Right ventricle myocardium superior (tissue), 1 donor: ENCODE results near the gene EPB41L1. TPM values are rescaled to one million over a fixed set of nuclear protein-coding genes. Genes with fewer than 3 reads are reported as not detected.
A peak's percentile ranks its signal among the peaks of the same experiment; 100 is the strongest.

ENCODE experiments used
- ATAC-seq: fragments of 200-7000 bp; cut with Tn5 transposase; one replicate; pipeline ENCODE4 v1.9.1; 2020; ENCODE audit warnings: mild to moderate bottlenecking; ENCODE audit not compliant: poor library complexity
- DNase-seq: peaks from one replicate; pipeline ENCODE4 v3.0.0-alpha.2; 2020
- intact Hi-C: fragments of 100-400 bp; cut with DNase I; formaldehyde crosslinking; loops from one replicate; pipeline ENCODE4 v1.11.2; 2022
- long read RNA-seq: library from polyadenylated mRNA; unstranded; transcript quantifications from one replicate; pipeline ENCODE4 v2.0.0, GENCODE V29; 2021
- total RNA-seq: library from RNA; stranded (reverse); fragmentation: NEBNext Ultra II Directional; extraction: Animal tissue kit (Norgen Biotek cat#: 25700); gene quantifications from one replicate; pipeline ENCODE4 v1.2.1, GENCODE V29; 2021
- donor health status: DM: no; HTN: yes; CAD: no; lungs with severe emphysema.

Gene EPB41L1
- 14.8 TPM for total RNA-seq
- long read RNA-seq, full-length matches to known transcripts = 1 of 8 reads
- long read RNA-seq, partial matches to known transcripts = 2 of 8 reads
- long read RNA-seq, other reads (novel, unspliced or antisense) = 5 of 8 reads

DNA sequence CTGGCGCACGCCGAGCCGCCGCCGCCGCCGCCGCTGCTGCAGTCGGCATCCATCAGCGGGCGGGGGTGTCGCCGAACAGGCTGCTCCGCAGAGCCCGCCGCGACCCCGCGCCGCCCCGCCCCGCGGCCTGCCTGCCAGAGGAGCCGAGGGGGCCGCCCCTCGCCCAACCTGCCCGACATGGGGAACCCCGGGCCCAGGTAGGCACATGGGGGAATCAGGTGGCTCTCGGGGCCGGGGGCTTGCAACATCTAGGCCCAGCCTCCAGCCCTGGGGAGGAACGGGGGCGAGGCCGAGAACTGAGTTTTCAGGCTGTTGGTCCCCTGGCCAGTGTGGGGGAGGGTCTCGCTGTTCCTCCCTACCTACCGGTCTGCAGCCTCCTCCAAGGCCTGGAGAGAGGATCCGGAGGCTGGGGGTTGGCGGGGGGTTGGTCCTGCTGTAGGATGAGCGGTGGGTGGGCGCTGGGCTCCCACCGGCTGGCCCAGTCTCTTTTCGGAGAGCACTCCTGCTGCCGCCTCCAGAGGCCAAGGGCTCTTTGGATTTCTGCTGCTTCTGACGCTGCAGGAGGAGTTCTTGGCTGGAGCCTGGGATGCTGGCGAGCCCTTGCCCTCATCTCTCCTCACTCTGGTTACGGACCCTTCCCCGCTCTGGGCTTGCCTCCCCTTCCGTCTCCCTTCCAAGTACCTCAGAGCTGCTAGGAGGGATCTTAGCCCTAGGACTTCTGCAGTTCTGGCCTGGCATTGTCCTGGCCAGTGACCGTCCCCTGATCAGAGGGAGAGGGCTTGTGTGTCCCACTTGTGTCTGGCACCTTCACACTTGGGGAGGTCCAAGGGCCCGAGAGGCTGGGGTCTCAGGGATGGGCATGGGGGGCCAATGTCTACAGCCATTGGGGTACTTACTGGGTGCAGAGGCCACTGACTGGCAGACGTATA is at the start of gene EPB41L1:
Gene EPB41L1, plus strand, starts transcription at position 41 of the 929 bp plus-strand sequence. CDS start 19,038 bp downstream, outside the sequence.
- intact Hi-C loops = loop anchor here (5.0 kb wide), 1 partner anchor 42 kb away; no protein-coding TSS in a partner anchor
- ATAC-seq = peak; percentile 1
- peak; percentile 49 for DNase-seq

DNA sequence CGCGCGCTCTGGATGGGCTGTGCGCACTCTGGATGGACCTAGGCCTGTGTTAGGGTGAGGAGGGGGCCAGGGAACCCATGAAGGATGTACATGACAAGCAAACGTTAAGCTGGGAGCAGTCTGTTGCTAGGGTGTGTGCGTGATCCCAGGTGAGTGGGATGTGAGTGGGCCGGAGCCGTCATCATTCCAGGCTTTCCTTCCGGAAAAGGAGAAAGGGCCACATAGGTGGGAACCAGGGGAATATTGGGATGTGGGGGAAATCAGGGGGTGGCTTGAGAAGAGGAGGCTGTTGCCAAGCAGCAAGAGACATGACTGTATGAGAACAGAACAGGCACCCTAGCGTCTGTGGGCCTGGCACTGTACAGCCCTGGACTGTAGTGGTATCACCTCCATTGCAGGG is 49.7 kb upstream of the EPB41L1 start:
- intact Hi-C loops = no loop called here
- no peak for ATAC-seq
- no peak for DNase-seq

DNA sequence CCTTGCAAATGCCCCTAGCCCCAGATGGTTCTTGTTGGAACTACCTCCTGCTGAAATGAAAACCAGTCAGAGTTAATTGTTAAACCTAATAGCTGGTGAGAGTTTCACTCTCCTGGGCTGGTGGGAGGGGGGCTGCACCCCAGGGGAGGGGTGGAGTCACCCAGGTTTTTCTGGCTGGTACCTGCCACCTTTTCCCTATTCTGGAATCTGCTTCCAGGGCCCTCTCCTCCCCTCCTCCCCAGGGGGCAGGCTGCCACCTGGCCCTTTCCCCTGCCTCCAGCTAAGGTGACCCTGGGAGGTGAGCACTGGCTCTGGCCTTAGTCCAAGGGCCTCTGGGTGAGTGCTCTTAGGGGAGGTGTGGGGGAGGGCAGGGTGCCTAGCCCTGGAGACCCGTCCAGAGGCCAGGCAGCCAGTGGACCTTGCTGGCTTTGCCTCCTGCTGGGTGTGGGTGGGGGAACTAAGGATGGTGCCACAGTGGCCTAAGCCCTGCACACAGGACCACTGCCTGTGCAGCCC is 48.8 kb upstream of the EPB41L1 start:
- intact Hi-C loops = no loop called here
- peak; percentile 53 for ATAC-seq
- DNase-seq = no peak

DNA sequence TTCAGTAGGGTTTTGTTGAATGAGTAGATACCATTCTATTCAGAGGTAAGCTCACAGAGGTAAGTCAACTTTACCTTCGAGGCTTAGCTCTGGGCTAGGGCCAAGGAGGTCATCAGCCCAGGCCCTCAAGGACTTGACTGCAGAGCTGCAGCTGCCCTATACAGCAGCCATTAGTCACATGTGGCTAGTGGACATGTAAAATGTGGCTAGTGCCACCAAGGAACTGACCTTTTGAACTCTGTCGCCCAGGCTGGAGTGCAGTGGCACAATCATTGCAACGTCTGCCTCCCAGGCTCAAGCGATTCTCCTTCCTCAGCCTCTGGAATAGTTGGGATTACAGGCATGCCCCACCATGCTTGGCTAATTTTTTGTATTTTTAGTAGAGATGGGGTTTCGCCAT is 47.9 kb upstream of the EPB41L1 start:
- intact Hi-C loops = no loop called here
- ATAC-seq = no peak
- no peak for DNase-seq

DNA sequence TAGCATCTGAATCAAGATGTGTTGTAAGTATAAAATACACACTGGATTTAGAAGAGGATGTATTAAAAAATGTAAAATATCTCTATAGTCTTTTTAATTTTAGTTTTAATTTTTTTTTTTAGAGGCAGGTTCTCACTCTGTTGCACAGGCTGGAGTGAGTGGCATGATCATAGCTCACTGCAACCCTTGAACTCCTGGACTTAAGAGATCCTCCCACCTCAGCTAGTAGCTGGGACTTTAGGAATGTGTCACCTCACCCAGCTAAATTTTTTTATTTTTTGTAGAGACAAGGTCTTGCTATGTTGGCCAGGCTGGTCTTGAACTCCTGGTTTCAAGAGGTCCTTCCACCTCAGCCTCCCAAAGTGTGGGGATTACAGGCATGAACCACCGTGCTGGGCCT is 46.7 kb upstream of the EPB41L1 start:
- ATAC-seq (no peak), DNase-seq (no peak)
- intact Hi-C loops = no loop called here

DNA sequence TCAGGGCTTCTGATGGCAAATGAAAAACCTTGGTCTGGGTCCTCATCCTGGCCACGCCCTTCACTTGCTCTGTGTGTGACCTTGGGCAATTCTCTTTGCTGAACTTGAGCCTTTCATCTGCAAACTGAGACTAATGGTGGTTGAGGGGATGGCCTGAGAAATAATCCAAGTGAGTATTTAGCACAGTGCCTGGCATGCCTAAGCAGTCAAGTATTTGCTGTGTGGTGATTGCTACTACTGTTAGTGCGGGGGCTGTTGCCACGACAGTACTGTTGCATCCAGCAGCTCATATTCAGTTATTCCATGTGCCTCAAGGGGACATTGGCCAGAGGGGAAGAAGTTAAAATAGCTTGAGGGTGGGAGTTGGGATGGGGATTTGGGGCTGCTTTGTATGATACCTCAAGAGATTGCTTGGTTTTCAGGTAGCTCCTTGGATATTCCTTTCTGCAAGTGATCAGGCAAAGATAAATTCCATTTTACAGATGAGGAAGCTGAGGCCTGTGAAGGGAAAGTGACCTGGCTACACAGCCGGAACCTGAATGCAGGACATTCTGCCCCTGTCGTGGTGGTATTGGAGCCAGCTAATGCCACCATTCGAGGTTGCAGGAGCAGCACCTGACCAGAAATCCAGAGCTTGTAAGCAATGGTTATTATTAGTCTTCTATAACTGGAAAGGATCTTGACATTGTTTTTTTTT is 45.1 kb upstream of the EPB41L1 start:
- ATAC-seq (no peak), DNase-seq (no peak)
- intact Hi-C loops = no loop called here

DNA sequence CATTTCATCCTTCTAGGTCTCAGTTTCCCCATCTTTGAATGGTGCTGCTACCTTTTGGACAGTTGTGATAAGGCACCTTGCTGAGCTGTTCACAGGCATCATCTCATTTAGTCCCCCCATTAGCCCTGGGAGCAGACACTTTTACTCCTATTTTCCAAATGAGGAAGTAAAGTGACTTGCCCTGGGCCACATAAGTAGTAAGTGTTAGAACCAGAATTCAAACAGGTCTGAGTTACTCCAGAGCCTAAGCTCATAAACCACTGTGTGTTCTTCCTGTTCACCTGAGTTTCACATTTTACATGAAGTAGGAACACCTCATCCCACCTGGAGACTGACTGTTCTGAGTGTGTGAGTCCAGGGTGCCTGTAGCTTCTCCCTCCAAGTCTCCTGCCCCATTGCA is 43.5 kb upstream of the EPB41L1 start:
- ATAC-seq (no peak), DNase-seq (no peak)
- intact Hi-C loops = no loop called here

DNA sequence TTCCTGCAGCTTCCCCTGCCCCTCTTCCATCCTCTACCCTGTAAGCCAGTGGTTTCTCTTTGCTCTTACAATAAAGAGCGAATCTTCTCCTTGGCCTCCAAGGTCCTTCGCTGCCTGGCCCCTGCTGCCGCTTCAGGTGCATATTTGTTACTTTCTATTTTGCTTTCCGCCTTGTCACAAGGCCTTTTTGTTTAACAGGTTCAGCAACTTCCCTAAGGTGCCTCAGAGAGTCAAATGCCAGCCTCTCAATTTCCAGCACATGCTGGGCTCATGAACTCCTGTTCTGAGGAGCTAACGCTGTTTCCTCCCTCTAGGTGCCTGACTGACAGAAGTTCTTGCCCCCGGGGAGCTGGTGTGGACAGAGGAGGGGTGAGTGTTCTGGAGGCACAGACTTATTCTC is 42.4 kb upstream of the EPB41L1 start:
- intact Hi-C loops = no loop called here
- DNase-seq (no peak), ATAC-seq (no peak)

DNA sequence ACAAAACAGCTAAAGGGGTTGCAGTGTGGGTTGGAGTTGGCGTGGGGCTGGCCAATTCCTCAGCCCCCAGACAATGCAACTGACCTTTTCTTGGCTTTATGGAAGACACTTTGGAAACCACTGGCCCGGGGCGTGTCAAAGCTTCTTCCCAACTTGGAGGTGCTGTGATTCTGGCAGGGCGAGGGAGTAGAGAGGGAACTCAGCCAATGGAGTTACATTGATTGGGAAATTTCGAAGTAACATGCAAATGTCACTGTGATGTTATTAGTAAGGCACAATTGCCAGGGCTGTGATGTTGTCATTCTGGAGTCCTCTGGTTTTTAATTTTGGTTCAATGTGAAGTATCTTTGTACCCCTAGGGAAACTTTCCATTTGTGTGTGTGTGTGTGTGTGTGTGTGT is 41.5 kb upstream of the EPB41L1 start:
- no peak for ATAC-seq
- intact Hi-C loops = no loop called here
- DNase-seq = peak; percentile 47

DNA sequence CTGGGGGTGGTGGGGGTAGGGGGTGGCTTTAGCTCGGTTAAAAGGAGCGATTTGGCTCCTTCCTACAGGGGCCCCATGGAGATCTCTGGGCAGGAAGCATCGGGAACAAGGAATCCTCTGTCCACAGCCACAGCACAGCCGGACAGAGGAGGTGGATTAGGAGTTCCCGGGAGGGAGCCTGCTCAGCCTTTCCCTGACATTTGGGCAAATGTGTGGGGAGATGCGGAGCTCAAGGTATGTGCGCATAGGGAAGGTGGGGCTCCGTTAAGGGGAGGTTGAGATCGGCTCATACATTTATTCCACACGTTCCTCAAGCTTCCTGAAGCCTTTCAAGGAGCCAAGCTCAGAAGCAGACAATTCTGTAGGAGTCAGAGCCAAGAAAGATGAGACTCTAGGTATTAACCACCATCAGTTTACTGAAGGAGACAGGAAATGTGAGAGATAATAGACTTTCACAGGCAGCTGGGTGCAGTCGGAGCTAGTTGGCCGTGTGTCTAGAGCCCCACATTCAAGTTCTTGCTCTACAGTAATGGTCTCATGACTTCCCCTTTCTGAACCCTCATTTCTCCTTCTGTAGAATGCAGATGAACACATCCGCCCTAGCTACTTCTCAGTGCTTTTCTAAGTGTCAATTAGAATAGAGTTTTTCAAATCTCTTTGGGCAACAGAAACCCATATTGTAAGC is 40.8 kb upstream of the EPB41L1 start:
- ATAC-seq (peak; percentile 48), DNase-seq (no peak)
- intact Hi-C loops = no loop called here

DNA sequence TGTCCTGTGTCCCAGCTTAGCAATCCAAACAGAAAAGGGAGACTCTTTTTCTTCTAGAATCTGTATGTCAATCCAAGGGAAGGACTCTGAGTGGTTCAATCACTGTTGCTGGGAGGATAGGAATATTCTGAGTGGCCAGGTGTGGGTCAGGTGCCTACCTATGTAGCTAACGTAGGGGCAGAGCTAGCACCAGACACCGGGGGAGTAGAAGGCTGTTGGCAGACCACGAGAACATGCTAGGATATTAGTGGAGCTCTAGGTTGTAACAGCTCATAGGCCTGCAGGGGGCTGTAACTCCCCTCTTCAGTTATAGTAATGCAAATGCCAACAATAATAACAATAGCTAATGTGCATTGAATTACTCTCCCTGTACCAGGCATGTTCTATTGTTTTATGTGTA is 39.8 kb upstream of the EPB41L1 start:
- intact Hi-C loops = no loop called here
- ATAC-seq = no peak

DNA sequence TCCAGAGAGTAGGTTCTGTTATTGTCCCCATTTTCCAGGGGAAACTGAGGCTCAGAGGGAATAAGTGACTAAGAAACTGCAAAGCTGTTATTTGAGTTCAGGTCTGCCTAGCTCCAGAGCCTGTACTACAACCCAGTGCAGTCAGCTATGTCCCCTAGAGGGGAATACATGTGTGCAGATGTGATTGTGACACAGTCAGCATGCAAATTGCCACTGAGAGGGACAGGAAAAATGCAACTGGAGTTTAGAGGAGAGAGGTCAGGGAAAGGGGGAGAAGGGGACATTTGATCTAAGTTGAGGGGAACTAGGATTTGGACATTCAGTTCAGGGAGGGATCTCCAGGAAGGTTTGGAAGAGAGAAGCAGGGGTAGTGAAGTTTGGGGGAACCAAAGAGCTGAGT is 38.6 kb upstream of the EPB41L1 start:
- ATAC-seq (no peak), DNase-seq (no peak)
- intact Hi-C loops = no loop called here

More for the DNA sequence above, 39.8 kb upstream of the EPB41L1 start:
- no peak for DNase-seq

DNA sequence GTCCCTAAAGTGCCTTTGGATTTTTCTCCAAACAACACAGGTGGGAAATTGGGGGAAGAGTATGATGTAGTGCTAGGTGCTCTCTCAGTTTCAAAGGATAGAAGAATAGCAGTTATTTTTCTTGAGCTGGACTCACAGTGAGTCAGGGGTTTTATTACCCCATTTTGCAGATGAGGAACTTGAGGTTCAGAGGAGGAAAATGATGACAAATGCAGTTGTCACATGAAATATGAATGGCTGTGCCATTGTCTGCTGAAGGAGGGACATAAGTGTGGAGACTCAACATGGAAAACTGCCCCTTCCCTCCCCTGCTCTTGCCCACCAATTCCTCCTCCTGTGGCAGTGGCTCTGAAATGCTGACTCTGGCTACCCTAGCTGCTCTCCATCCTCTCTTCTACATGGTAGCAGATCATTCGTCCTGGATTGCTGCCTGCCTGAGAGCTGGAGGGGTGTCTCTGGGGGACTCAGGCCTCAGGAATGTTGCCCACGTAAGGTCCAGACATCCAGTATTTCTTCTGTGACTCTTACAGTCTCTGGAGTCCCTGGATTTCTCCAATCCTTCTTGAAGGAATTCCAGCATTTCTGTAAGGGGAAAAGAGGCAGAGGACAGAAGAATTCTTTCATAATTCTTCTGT is 37.6 kb upstream of the EPB41L1 start:
- ATAC-seq (no peak), DNase-seq (no peak)
- intact Hi-C loops = no loop called here

DNA sequence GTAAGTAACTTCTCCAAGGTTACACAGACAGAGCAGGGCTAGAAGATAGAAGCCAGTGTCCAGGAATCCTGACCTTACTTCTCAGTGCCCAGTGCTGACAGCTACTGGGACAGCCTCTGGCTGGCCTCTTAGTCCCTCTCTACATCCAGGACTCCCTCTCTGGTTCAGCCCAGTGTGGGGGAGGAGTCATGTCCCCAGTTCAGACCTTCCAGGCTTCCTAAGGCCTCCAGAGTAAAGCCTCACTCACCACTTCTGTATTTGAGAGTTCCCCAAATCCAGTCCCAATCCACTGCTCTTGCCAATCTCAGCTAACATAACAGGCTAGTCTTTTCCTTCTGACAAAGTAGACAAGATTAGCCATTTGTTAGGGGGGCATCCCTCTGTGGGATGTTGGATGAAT is 36.9 kb upstream of the EPB41L1 start:
- ATAC-seq (peak; percentile 74), DNase-seq (peak; percentile 54)
- intact Hi-C loops = no loop called here

DNA sequence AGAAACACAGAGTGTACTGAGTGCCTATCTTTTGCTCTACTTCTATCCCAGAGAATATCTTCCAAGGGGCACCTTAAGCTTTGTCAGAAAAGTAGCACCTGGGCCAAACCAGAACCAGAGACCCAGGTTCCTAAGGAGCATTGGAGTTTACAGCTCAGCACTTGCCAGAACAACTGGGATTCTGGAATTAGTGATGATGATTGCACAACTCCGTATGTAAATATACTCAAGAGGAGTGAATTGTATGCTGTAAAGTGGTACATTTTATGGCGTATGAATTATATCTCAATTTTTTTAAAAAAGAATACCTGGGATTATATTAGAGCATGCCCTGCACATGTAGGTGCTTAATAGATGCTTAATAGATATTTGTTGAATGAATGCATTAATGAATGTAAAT is 36.2 kb upstream of the EPB41L1 start:
- intact Hi-C loops = no loop called here
- DNase-seq (no peak), ATAC-seq (no peak)

DNA sequence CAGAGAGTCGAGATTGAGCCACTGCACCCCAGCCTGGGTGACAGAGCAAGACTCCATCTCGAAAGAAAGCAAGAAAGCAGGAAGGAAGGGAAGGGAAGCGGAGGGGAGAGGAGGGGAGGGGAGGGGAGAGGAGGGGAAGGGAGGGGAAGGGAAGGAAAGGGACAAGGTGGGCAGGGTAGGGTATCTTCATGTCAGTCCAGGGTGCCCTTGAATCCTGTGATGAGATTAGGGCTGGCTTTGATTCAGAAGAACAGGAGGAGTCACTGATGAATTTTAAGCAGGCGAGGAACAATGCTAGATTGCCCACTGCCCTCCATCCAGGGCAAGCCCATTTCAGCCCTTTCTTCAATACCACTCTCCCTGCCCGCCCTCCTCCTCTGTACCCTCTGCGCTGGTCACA is 35.0 kb upstream of the EPB41L1 start:
- DNase-seq (no peak), ATAC-seq (no peak)
- intact Hi-C loops = no loop called here

DNA sequence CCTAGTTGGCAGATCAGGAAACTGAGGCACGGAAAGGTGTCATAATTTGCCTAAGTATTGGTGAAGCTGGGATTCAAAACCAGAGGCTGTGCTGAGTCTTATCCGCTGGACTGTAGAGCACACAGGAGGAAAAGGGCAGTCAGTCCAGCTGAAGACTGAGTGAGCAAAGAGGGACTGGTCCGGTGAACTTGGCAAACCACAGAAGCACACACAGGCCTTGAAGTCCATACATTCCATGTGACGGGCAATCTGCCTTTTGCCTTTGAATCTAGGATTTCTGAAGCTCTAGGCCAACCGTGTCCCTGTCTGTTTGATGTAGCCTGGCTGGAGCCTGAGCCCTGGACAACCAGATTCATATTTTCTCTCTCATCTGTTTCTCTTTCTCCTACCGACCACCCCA is 34.3 kb upstream of the EPB41L1 start:
- DNase-seq (no peak), ATAC-seq (no peak)
- intact Hi-C loops = no loop called here

DNA sequence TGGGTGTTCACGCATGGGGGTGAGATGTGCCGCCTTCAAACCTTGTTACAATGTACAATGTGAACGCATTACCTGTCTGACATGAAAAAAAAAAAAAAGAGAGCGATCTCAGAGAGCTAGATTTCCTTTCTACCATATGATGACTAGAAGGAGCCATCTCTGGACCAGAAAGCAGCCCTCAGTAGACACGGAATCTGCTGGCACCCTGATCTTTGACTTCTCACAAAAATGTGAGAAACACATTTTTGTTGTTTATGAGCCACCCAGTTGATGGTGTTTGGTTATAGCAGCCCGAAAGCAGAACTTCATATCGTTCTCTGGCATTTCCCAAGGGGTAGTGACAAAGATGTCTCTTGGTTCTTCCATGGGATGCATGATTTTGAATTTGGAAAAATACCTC is 33.5 kb upstream of the EPB41L1 start:
- DNase-seq (no peak), ATAC-seq (no peak)
- intact Hi-C loops = no loop called here
